Parathyroid adenoma (tissue), 2 donors: Measurements from ENCODE around the gene DSCAML1.

Source experiments
- H2AFZ ChIP-seq: fragments of 300-600 bp; sonication (generic); one replicate; pipeline ENCODE4 v1.7.0; 2017; ENCODE audit warnings: antibody characterized with exemption, mild to moderate bottlenecking
- H3K27ac ChIP-seq: fragments of 300-600 bp; sonication (generic); one replicate; pipeline ENCODE4 v1.7.0; 2017
- H3K27me3 ChIP-seq: fragments of 300-600 bp; sonication (generic); one replicate; pipeline ENCODE4 v1.7.0; 2017; ENCODE audit warnings: low read length; ENCODE audit not compliant: control insufficient read depth, insufficient read depth
- H3K36me3 ChIP-seq: fragments of 300-600 bp; sonication (generic); one replicate; pipeline ENCODE4 v1.7.0; 2017; ENCODE audit warnings: low read length; ENCODE audit not compliant: control insufficient read depth, insufficient read depth
- H3K4me1 ChIP-seq: fragments of 300-600 bp; sonication (generic); one replicate; pipeline ENCODE4 v1.7.0; 2017; ENCODE audit warnings: control low read depth
- H3K4me2 ChIP-seq: fragments of 300-600 bp; sonication (generic); one replicate; pipeline ENCODE4 v1.7.0; 2017; ENCODE audit warnings: low read length
- H3K4me3 ChIP-seq: fragments of 300-600 bp; sonication (generic); one replicate; pipeline ENCODE4 v1.7.0; 2017; ENCODE audit warnings: low read depth, low read length
- H3K79me2 ChIP-seq: fragments of 300-600 bp; sonication (generic); one replicate; pipeline ENCODE4 v1.7.0; 2017; ENCODE audit warnings: control low read depth
- H3K9ac ChIP-seq: fragments of 300-600 bp; sonication (generic); one replicate; pipeline ENCODE4 v1.7.0; 2017; ENCODE audit warnings: mild to moderate bottlenecking
- H3K9me3 ChIP-seq: fragments of 300-600 bp; sonication (generic); one replicate; pipeline ENCODE4 v1.7.0; 2017; ENCODE audit warnings: low read length; ENCODE audit not compliant: control insufficient read depth
- CTCF ChIP-seq: fragments of 300-600 bp; sonication (generic); IDR thresholded peaks from one replicate; pipeline ENCODE4 v1.7.0; 2017; ENCODE audit warnings: antibody characterized with exemption, mild to moderate bottlenecking
- donor health status: primary hyperparathyroidism.

Gene DSCAML1

DNA sequence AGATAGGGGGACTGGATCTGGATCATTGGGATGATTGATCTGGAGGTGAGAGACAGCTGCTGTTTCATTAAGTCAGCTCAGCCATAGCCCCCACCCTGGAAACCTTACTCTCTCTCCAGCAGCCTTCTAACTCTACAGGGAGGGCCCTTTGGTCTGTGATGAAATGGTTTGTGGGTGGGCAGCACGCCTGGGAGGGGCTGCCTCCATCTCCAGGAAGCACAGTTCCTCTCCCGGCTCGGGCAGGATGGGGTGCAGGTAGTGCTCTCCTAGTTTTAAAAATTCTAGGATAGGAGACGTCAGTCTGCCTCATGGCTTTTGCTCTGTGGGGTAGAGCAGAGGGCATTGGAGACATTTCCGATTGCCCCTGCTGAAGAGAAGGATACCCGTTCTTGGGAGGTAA, 379.7 kb downstream of the DSCAML1 start:
- Histone ChIP-seq H3K36me3 (no peaks in the 10 kb centered on the region), H2AFZ (no peak overlapping the region), H3K4me2 (no peak overlapping the region), H3K4me1 (no peaks in the 10 kb centered on the region), H3K9me3 (no peaks in the 10 kb centered on the region), H3K79me2 (no peaks in the 10 kb centered on the region), H3K9ac (no peak overlapping the region), H3K27ac (no peak overlapping the region), H3K4me3 (no peak overlapping the region), H3K27me3 (no peaks in the 10 kb centered on the region)
- no peak for TF ChIP-seq CTCF

- Histone ChIP-seq H3K9ac (no peak overlapping the region), H3K9me3 (no peaks in the 10 kb centered on the region), H3K4me3 (no peak overlapping the region), H3K27me3 (no peaks in the 10 kb centered on the region), H3K36me3 (no peaks in the 10 kb centered on the region), H2AFZ (no peak overlapping the region), H3K27ac (no peak overlapping the region), H3K4me1 (no peaks in the 10 kb centered on the region), H3K79me2 (no peaks in the 10 kb centered on the region), H3K4me2 (no peak overlapping the region)
- no peak for TF ChIP-seq CTCF
Observed at GRCh38 chr11:117415358-117415896, 381.6 kb downstream of the DSCAML1 start.

GRCh38 chr11:117414724-117415123, 382.3 kb downstream of the DSCAML1 start:
- no peak for TF ChIP-seq CTCF
- H3K79me2 ChIP-seq = no peaks in the 10 kb centered on the region
- no peak overlapping the region for H3K9ac ChIP-seq
- H3K27ac ChIP-seq = no peak overlapping the region
- no peak overlapping the region for H2AFZ ChIP-seq
- no peaks in the 10 kb centered on the region for H3K36me3 ChIP-seq
- no peak overlapping the region for H3K4me3 ChIP-seq
- no peaks in the 10 kb centered on the region for H3K4me1 ChIP-seq
- no peaks in the 10 kb centered on the region for H3K9me3 ChIP-seq
- H3K4me2 ChIP-seq = no peak overlapping the region
- H3K27me3 ChIP-seq = no peaks in the 10 kb centered on the region

- no peaks in the 10 kb centered on the region for H3K27me3 ChIP-seq
- no peak overlapping the region for H3K27ac ChIP-seq
- H3K9ac ChIP-seq = no peak overlapping the region
- TF ChIP-seq CTCF = no peak
- H3K4me1 ChIP-seq = no peaks in the 10 kb centered on the region
- no peaks in the 10 kb centered on the region for H3K36me3 ChIP-seq
- H3K9me3 ChIP-seq = no peaks in the 10 kb centered on the region
- H3K4me3 ChIP-seq = no peak overlapping the region
- H3K4me2 ChIP-seq = no peak overlapping the region
- H2AFZ ChIP-seq = no peak overlapping the region
- H3K79me2 ChIP-seq = no peaks in the 10 kb centered on the region
Observed at GRCh38 chr11:117413616-117414015, 383.4 kb downstream of the DSCAML1 start.

- no peak overlapping the region for H3K9ac ChIP-seq
- no peak for TF ChIP-seq CTCF
- no peaks in the 10 kb centered on the region for H3K9me3 ChIP-seq
- no peaks in the 10 kb centered on the region for H3K36me3 ChIP-seq
- no peak overlapping the region for H2AFZ ChIP-seq
- H3K4me1 ChIP-seq = no peaks in the 10 kb centered on the region
- H3K79me2 ChIP-seq = no peaks in the 10 kb centered on the region
- H3K4me3 ChIP-seq = no peak overlapping the region
- H3K27ac ChIP-seq = no peak overlapping the region
- no peak overlapping the region for H3K4me2 ChIP-seq
- no peaks in the 10 kb centered on the region for H3K27me3 ChIP-seq
Observed at GRCh38 chr11:117412653-117413275, 384.3 kb downstream of the DSCAML1 start.
